GM18508 (cell line): Measurements from ENCODE around the gene MEIS2.

Experiments
- ATAC-seq: cut with Tn5 transposase; IDR thresholded peaks from one replicate; pipeline ENCODE4 v1.9.1; 2021; ENCODE audit warnings: moderate number of reproducible peaks; ENCODE audit not compliant: insufficient read depth, unreplicated experiment

The MEIS2 gene

GRCh38 chr15:37099319-37100108, 835 bp downstream of the MEIS2 start:
- ATAC-seq: no peak

GRCh38 chr15:37098468-37099318, 1.7 kb downstream of the MEIS2 start:
- no peak for ATAC-seq

- ATAC-seq: no peak
Measured at GRCh38 chr15:37097144-37097919, 3.0 kb downstream of the MEIS2 start.

- ATAC-seq: no peak
Measured at GRCh38 chr15:37096558-37097143, 3.7 kb downstream of the MEIS2 start.

DNA sequence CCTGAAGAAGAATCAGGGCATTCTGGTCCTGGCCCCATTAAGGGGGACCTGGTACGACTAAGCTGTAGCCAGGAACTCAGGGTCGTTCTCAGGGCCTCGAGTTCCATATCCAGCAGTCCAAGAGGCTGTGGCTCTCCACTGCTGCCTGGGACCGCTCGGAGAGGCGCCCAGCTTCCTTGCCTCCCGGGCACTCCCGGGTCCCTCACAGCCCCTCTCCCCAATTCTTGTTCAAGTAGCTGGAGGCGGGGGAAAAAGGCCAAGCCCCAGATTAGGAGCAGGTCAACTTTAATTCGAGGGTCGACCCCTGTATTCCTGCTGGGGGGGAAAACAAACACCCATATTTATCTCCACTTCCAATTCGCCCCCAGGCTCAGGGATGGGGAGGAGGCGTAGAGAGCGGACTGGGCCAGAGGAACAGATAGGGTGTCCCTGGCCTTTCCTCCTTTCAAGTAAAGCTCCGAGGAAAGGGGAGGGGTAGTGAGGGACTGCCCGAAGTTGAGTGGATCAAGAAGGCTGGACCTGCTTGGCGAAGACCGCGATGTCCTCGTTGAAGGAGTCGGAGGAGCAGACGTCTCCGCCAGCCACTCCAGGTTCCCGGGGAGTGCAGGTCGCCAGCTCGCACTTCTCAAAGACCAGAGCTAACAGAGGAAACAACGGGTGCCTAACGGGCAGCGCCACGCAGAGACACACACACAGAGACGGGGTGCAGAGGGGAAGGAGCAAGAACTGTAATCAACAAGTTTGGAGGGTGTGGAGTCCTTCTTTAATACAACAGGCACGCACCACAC, 4.4 kb downstream of the MEIS2 start:
- no peak for ATAC-seq

DNA sequence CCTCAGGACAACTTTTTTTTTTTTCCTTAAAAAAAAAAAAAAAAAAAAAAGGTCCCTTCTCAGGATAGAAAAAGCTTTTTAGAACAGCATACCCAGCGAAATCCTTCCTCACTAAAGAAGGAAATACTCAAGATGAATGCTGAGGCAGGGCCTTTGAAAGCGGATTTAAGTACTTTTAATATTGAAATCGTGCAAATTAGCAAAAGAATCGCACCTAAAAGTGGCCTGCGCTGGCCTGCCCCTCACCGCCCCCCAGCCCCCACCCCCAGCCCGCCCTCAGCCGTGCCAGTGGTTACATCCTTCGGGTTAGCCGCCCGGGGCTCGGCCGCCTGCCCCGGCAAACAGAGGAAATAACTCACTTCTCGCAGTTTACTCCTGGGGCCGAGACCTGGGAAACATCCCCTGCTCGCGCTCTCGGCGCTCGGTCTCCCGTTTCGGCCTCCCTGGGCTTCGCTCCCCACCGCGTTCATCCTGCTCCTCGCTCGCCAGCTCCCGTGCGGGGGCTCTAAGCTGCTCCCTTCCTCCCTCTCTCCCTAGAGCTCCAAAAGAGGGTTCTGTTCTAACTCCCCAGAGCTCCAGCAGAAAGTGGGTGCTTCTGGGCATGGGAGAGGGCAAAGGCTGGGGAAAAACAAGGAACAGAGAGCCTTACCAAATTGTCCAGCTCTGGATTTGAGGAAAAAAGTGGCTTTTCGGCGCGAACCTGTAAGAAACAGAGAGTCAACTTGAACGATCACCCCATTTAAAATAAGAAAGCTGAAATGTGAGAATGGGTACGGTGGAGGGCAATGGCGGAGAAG, 5.2 kb downstream of the MEIS2 start:
- ATAC-seq: no peak

- no peak for ATAC-seq
Measured at GRCh38 chr15:37094333-37094914, 5.9 kb downstream of the MEIS2 start.

DNA sequence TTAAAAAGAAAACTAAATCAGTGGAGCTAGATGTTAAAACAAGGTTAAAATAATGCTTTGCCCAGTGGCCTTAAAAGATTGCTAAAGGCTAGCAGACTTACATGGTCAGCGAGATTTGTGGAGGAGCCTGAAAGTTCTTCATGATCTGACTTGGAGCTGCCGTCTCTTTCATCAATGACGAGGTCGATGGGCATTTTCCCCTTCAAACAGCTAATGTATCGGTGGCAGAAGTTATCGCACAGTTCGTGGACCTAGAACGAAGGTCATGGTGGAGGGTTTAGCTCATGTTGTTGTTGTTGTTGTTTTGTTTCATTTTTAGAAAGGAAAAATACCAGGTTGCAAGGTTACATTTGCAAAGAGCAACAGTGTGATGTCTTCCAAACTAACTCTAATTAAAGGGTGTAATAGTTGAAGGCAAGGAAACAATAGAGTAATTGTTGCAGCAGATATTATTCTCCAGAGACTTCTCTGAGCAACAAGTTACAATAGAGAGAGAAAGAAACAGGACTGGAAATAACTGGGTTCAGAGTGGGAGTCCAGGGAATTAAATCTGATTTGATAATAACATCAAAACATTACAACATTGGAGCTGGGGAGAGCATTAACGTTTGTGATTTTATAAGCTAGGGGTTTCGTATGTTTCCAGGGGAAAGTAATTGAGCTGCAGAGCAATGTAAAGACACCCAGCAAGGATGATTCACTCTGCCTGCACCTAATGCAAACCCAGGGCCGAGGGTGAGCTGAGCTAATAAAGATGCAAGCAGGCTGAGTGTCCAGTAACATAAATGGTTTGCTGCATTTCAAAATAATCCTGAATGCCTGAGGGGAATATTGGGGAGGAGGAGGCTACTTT, 6.6 kb downstream of the MEIS2 start:
- ATAC-seq: no peak

GRCh38 chr15:37090543-37091175, 9.7 kb downstream of the MEIS2 start:
- ATAC-seq: no peak

DNA sequence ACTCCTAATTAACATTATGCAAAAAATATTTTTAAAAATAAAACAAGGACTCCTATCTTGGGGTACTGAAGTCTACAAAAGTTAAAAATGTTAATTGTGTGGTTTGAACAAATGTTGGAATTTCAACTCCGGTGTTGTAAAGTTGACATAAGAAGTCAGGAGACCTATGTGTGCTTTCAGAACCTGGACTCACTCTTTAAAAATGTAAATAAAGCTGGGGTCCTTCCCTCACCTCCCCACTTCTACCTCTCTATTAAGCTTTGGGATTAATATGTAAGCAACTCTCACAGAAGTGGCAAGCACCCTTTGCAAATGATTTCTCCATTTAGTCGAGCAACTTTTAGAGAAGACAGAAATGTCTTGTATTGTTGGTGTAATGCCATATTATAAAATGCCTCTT, 11.9 kb downstream of the MEIS2 start:
- ATAC-seq: no peak

GRCh38 chr15:37087131-37087588, 13.2 kb downstream of the MEIS2 start:
- ATAC-seq: no peak

- ATAC-seq: no peak
Measured at GRCh38 chr15:37086521-37086920, 13.8 kb downstream of the MEIS2 start.

GRCh38 chr15:37086120-37086519, 14.2 kb downstream of the MEIS2 start:
- ATAC-seq: no peak

GRCh38 chr15:37084602-37085001, 15.7 kb downstream of the MEIS2 start:
- ATAC-seq: no peak

DNA sequence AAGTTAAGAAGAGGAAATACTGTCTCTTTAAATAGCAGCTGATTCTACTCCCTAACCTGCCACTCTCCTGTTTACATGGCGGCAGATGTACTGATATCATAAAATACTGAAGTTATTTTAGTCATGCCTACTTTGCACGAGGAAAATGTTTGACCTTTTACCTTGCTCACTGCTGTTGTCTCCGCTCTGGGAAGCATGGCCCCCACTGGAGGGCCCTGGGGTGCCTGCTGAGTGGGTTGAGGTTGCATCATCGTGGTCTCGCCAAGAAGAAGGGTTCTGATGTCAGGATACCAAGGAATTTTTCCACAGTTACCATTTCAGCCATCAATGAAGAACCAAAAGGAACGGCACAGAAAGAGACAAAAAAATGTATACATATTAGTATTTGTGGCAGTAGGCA, 16.7 kb downstream of the MEIS2 start:
- no peak for ATAC-seq

DNA sequence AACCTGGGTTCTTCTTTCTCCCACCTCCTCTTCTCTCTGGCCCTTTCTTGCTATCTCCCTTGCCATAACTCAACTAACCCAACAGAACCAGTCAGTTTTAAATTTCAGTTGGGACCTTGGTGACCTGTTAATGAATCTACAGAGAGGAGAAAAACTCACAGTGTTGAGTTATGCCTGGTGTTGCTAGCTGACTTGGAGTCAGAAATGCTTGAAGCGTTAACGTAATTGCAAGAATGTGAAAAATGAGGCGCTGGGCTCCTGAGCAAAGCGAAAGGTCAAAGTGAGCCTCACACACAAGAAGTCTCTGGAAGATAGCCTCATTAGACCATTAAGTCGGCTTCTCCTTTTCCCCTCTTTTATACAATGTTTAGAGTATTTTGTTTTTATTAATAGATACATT, 18.4 kb downstream of the MEIS2 start:
- no peak for ATAC-seq

DNA sequence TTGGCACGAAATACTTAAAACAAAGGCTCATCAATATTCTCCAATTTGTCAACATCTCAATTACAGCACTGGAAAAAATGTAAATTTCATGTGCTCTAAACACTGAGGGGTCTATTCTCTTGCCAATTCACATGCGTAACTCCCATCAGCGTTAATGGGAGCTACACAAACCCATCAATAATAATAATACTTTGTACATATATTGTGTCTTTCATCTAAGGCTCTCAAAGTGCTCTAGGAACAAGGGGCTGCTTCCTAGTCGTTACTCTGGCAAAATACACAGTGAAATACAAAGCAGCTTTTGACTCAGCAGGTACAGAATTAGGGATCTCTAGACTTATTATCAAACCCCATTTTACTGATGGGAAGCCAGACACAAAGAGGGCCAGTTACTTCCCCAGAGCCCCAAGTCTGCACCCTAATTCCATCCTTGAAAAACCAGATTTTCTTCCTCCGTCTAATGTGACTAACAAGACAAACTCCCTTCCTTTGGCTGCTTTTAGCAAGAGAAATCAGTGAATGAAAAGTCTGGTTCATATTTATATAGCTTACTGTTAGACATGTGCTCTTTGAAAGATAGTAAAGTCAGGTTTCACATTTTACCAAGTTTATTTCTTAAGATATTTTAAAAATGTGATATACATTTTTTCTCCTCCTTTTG, 20.0 kb downstream of the MEIS2 start:
- no peak for ATAC-seq
